Measurements from ENCODE around the gene ASXL2. TPM values are rescaled to one million over a fixed set of nuclear protein-coding genes. Genes with fewer than 3 reads are reported as not detected.
"Not testable (repeated sequence)": the region's sequence is repeated elsewhere in the genome, so short reads cannot be mapped to it uniquely, and the experiment has no call there.

ASXL2 gene
- total RNA-seq, 8 experiments from 2014 or later: 3.3 to 24.0 (median 8.2) TPM

DNA sequence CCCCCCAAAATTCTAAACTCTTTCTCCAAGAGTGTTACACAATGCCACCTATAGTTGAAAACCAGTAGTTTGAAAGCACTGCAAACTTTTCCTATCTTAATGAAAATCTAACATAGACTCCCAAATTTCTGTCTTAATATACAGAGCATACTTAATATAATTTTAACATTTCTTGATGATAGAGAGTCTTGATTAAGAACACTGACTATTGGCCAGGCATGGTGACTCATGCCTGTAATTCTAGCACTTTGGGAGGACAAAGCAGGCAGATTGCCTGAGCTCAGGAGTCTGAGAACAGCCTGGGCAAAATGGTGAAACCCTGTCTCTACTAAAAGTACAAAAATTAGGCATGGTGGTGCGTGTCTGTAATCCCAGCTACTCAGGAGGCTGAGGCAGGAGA, 34.2 kb downstream of the ASXL2 start:
- in situ Hi-C loops (cut with MboI; ENCODE audit: low pct_unique_long_range_greater_than_20kb in 2 of 9, low sequenced_read_pairs in 9 of 9, unreplicated experiment in 9 of 9): no loop called here
- H3K4me1 ChIP-seq (replicated peaks in 1 of 2): no peaks in the 10 kb centered on the region
- no peak overlapping the region for H3K4me3 ChIP-seq
- ATAC-seq (replicated peaks in 6 of 8): peak in 1 of 8 experiments; percentile 72
- no peak overlapping the region for H3K27ac ChIP-seq
- 86 to 100% (median 100%) methylated on average over 1 of the region's 1 CpG; no CpG with 5 or more reads in 7 of the 10 experiments for WGBS, 10 experiments

DNA sequence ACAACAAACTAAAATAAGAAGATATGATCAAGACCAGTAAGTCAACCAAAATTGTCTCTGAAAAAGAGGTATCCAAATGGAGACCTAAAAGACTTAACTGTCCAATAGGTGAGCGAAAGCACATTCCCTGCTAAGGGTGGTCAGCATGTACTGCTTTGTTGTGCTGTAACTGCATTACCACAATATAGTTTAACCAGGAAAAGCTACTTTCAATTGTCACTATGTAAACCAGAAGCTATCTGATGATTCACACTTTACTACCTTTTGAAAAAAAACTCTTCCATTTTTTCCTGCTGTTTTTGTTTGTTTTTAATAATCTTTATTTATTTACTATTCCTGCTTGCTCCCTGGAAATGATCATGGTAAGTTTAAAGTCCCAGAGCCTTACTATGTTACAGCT, 36.1 kb downstream of the ASXL2 start:
- H3K4me3 ChIP-seq: no peak overlapping the region
- no peak overlapping the region for H3K27ac ChIP-seq
- WGBS, 10 experiments: 86 to 100% (median 100%) methylated on average over 1 of the region's 1 CpG; no CpG with 5 or more reads in 2 of the 10 experiments
- no peak for ATAC-seq (replicated peaks in 6 of 8)
- in situ Hi-C loops (cut with MboI; ENCODE audit: low pct_unique_long_range_greater_than_20kb in 2 of 9, low sequenced_read_pairs in 9 of 9, unreplicated experiment in 9 of 9): no loop called here
- H3K4me1 ChIP-seq (replicated peaks in 1 of 2): no peaks in the 10 kb centered on the region

DNA sequence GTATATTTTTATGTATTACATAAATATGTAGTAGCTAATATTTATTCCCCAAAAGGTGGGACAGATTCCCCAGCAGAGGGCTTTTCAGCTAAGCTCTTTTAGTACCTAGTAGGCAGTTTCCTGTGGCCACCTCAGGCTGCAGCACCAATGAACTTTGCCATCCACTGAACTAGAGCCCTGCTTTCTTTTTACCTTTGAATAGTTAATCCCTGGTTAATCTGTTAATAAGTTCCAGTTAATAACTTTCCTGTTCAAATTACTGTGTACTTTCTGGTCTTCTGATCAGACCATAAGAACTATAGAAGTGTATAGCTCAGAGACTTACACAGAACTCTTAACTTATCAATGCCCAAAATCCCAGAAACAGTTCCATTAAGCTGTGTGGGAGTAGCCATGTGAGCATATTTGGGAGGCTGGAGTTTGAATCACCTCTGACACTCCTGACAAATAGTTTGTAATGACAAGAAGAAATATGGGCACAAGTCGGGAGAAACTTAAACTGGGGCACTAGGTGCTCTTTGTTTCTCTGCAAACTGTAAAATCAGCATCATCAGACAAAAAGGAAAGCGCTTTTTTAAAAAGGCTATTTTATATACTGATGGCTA, 40.0 kb downstream of the ASXL2 start:
- Histone ChIP-seq H3K27ac (no peak overlapping the region), H3K4me1 (replicated peaks in 1 of 2) (no peaks in the 10 kb centered on the region), H3K4me3 (no peak overlapping the region)
- 33 to 100% (median 81%) methylated on average over 1 to 2 of the region's 2 CpGs for WGBS, 10 experiments
- no peak for ATAC-seq (replicated peaks in 6 of 8)
- in situ Hi-C loops (cut with MboI; ENCODE audit: low pct_unique_long_range_greater_than_20kb in 2 of 9, low sequenced_read_pairs in 9 of 9, unreplicated experiment in 9 of 9): no loop called here

DNA sequence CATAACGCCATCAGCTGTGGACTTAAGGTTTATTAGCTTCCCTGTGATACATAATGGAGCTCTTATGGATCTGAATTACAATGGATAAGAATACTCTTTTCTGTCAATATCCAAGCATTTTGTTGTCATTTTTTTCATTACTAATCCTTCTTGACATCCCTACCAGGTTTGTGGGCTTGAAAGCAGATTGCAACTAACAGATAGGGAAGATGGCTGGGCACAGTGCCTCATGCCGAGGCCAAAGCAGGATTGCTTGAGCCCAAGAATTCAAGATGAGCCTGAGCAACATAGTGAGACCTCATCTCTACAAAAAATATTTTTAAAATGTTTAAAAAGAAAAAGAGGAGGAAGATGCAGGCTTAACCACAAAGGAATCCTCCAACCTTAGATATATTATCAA, 42.4 kb downstream of the ASXL2 start:
- in situ Hi-C loops (cut with MboI; ENCODE audit: low pct_unique_long_range_greater_than_20kb in 2 of 9, low sequenced_read_pairs in 9 of 9, unreplicated experiment in 9 of 9): no loop called here
- no peak overlapping the region for H3K4me3 ChIP-seq
- ATAC-seq (replicated peaks in 6 of 8): no peak
- 67 to 100% (median 95%) methylated on average over 1 to 2 of the region's 2 CpGs; no CpG with 5 or more reads in 1 of the 10 experiments for WGBS, 10 experiments
- H3K27ac ChIP-seq: no peak overlapping the region
- H3K4me1 ChIP-seq (replicated peaks in 1 of 2): no peaks in the 10 kb centered on the region

DNA sequence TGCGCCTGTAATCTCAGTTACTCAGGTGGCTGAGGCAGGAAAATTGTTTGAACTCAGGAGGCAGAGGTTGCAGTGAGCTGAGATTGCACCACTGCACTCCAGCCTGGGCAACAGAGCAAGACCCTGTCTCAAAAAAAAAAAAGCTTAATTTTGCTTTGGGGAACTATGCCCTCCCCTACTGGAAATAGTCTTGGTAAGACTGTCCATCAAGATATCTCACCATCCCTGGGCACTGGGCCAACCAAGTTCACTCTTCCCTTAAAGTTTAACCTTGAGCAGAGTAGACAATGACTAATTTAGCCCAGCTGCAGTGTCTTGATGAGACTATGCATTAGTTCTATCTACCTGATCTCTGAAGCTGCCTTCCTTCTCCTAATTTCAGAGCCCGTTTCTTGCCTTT, 44.7 kb downstream of the ASXL2 start:
- Histone ChIP-seq H3K27ac (no peak overlapping the region), H3K4me1 (replicated peaks in 1 of 2) (no peaks in the 10 kb centered on the region), H3K4me3 (no peak overlapping the region)
- ATAC-seq (replicated peaks in 6 of 8): no peak
- 78 to 100% (median 100%) methylated on average over 1 to 2 of the region's 2 CpGs; no CpG with 5 or more reads in 2 of the 10 experiments for WGBS, 10 experiments
- in situ Hi-C loops (cut with MboI; ENCODE audit: low pct_unique_long_range_greater_than_20kb in 2 of 9, low sequenced_read_pairs in 9 of 9, unreplicated experiment in 9 of 9): no loop called here

- Histone ChIP-seq H3K4me3 (no peak overlapping the region), H3K27ac (no peak overlapping the region), H3K4me1 (replicated peaks in 1 of 2) (no peaks in the 10 kb centered on the region)
- 40 to 100% (median 94%) methylated on average over 1 to 5 of the region's 5 CpGs; no CpG with 5 or more reads in 2 of the 10 experiments for WGBS, 10 experiments
- in situ Hi-C loops (cut with MboI; ENCODE audit: low pct_unique_long_range_greater_than_20kb in 2 of 9, low sequenced_read_pairs in 9 of 9, unreplicated experiment in 9 of 9): no loop called here
- no peak for ATAC-seq (replicated peaks in 6 of 8)
Observed at GRCh38 chr2:25832897-25833296, 45.4 kb downstream of the ASXL2 start.

DNA sequence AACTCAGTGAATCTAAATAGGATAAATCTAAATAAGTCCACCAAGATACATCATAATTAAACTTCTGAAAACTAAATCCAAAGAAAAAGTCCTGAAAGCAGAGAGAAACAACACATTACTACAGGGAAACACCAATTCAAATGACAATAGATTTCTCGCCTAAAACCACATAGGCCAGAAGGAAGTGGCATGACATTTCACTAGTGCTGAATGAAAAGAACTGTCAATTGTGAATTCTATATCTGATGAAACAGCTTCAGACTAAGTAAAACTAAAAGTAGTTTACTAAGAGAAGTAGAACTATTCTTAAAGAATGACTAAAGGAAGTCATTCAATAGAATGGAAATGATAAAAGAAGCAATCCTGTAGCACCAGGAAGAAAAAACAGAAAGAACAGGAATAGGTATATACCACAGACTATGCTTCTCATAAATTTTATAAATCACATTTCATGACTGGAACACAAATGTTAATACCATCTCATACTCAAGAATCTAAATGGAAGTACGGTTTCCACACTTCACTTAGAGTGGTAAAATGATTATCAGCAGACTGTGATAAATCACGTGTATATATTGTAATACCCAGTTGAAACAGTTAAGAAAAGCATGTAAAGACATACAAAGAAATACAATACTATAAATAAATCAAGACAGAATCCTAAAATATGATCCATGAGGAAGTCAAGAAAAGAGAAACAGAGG, 46.4 kb downstream of the ASXL2 start:
- Histone ChIP-seq H3K4me3 (no peak overlapping the region), H3K27ac (no peak overlapping the region), H3K4me1 (replicated peaks in 1 of 2) (no peaks in the 10 kb centered on the region)
- ATAC-seq (replicated peaks in 6 of 8): no peak
- 89 to 100% (median 94%) methylated on average over 3 of the region's 3 CpGs for WGBS, 10 experiments
- in situ Hi-C loops (cut with MboI; ENCODE audit: low pct_unique_long_range_greater_than_20kb in 2 of 9, low sequenced_read_pairs in 9 of 9, unreplicated experiment in 9 of 9): no loop called here

GRCh38 chr2:25829828-25830227, 48.5 kb downstream of the ASXL2 start:
- H3K4me3 ChIP-seq: no peak overlapping the region
- in situ Hi-C loops (cut with MboI; ENCODE audit: low pct_unique_long_range_greater_than_20kb in 2 of 9, low sequenced_read_pairs in 9 of 9, unreplicated experiment in 9 of 9): no loop called here
- WGBS, 10 experiments: 50 to 100% (median 100%) methylated on average over 1 to 2 of the region's 2 CpGs; no CpG with 5 or more reads in 3 of the 10 experiments
- H3K4me1 ChIP-seq (replicated peaks in 1 of 2): no peaks in the 10 kb centered on the region
- no peak for ATAC-seq (replicated peaks in 6 of 8)
- no peak overlapping the region for H3K27ac ChIP-seq

DNA sequence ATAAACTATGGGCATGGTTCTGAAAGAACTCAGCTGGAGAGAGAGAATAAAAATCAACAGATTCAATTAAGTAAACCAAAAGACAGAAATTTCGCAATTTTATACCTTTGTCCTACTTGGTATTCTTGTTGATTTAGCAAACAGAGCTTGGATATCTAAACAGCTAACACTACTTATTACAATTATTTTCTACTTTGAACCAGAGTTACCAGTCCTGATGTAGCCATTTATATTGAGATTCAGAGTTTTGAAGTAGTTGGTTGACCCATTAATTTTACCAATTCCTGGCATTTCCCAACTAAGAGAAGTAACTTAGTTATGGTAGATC, 48.9 kb downstream of the ASXL2 start:
- Histone ChIP-seq H3K4me1 (replicated peaks in 1 of 2) (no peaks in the 10 kb centered on the region), H3K4me3 (no peak overlapping the region), H3K27ac (no peak overlapping the region)
- in situ Hi-C loops (cut with MboI; ENCODE audit: low pct_unique_long_range_greater_than_20kb in 2 of 9, low sequenced_read_pairs in 9 of 9, unreplicated experiment in 9 of 9): no loop called here
- no peak for ATAC-seq (replicated peaks in 6 of 8)
- 83 to 100% (median 100%) methylated on average over 1 of the region's 1 CpG; no CpG with 5 or more reads in 1 of the 10 experiments for WGBS, 10 experiments

GRCh38 chr2:25828532-25829376, 49.5 kb downstream of the ASXL2 start:
- in situ Hi-C loops (cut with MboI; ENCODE audit: low pct_unique_long_range_greater_than_20kb in 2 of 9, low sequenced_read_pairs in 9 of 9, unreplicated experiment in 9 of 9); H3K27ac ChIP-seq; ATAC-seq (replicated peaks in 6 of 8); H3K4me1 ChIP-seq (replicated peaks in 1 of 2); H3K4me3 ChIP-seq: not testable (repeated sequence)
- WGBS, 10 experiments: 96 to 100% (median 100%) methylated on average over 1 to 6 of the region's 7 CpGs; no CpG with 5 or more reads in 3 of the 10 experiments

DNA sequence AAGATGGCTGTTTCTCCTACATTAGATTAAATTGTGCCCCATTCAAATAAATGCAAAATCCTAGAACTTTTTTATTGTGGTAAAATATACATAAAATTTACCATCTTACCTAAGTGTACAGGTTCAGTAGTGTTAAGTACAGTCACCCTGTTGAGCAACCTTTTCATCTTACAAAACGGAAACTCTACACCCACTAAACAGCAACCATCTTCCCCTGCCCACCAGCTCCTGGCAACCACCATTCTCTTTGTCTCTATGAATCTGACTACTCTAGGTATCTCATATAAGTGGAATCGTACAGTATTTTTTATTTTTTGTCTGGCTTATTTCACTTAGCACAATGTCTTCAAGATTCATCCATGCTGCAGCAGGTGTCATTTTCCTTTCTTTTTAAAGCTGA, 53.0 kb downstream of the ASXL2 start:
- in situ Hi-C loops (cut with MboI; ENCODE audit: low pct_unique_long_range_greater_than_20kb in 2 of 9, low sequenced_read_pairs in 9 of 9, unreplicated experiment in 9 of 9): no loop called here
- WGBS, 10 experiments: 90 to 100% (median 100%) methylated on average over 1 to 2 of the region's 2 CpGs; no CpG with 5 or more reads in 1 of the 10 experiments
- Histone ChIP-seq H3K4me1 (replicated peaks in 1 of 2) (no peaks in the 10 kb centered on the region), H3K4me3 (no peak overlapping the region), H3K27ac (no peak overlapping the region)
- ATAC-seq (replicated peaks in 6 of 8): no peak

- ATAC-seq (replicated peaks in 6 of 8): no peak
- H3K4me3 ChIP-seq: no peak overlapping the region
- in situ Hi-C loops (cut with MboI; ENCODE audit: low pct_unique_long_range_greater_than_20kb in 2 of 9, low sequenced_read_pairs in 9 of 9, unreplicated experiment in 9 of 9): no loop called here
Observed at GRCh38 chr2:25824718-25825117, 53.6 kb downstream of the ASXL2 start.

DNA sequence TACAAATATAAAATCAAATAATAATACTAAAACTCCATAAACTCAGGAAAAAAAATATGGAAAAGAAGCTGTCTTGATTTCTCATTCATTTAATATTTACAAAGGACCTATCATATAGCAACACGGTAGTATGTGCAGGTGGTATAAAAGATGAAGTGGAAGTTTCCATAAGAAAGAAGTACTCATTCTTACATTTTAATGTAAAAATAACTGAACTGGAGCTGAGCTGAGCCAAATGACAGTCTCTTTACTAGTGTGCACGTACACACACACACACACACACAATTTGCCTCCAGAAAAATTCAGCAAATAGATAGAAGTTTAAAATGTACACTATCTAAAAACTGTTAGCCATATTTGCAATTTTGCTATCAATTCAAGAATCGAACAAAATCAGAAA, 54.1 kb downstream of the ASXL2 start:
- Histone ChIP-seq H3K4me1 (replicated peaks in 1 of 2) (no peaks in the 10 kb centered on the region), H3K4me3 (no peak overlapping the region), H3K27ac (no peak overlapping the region)
- 69 to 100% (median 82%) methylated on average over 2 to 3 of the region's 3 CpGs; no CpG with 5 or more reads in 1 of the 10 experiments for WGBS, 10 experiments
- no peak for ATAC-seq (replicated peaks in 6 of 8)
- in situ Hi-C loops (cut with MboI; ENCODE audit: low pct_unique_long_range_greater_than_20kb in 2 of 9, low sequenced_read_pairs in 9 of 9, unreplicated experiment in 9 of 9): no loop called here

More at GRCh38 chr2:25824718-25825117, 53.6 kb downstream of the ASXL2 start:
- Histone ChIP-seq H3K4me1 (replicated peaks in 1 of 2) (no peaks in the 10 kb centered on the region), H3K27ac (no peak overlapping the region)
- WGBS, 10 experiments: 60 to 100% (median 100%) methylated on average over 1 of the region's 1 CpG; no CpG with 5 or more reads in 3 of the 10 experiments
